AG09309 (cell line): Measurements from ENCODE around the gene RNF4.

Experiments
- DNase-seq: peaks from one replicate; pipeline ENCODE4 v3.0.0-alpha.2; 2010; ENCODE audit warnings: low read depth
- H3K4me3 ChIP-seq: 2 replicates; pipeline ENCODE4 v1.5.1; 2011; ENCODE audit warnings: mild to moderate bottlenecking, low read depth, low read length, moderate library complexity; ENCODE audit not compliant: control insufficient read depth
- CTCF ChIP-seq: IDR thresholded peaks from 2 replicates; pipeline ENCODE4 v1.5.1; 2011; ENCODE audit warnings: mild to moderate bottlenecking, low read depth, low read length, inconsistent platforms; ENCODE audit not compliant: insufficient read depth, control insufficient read depth; ENCODE audit errors: missing control alignments

Gene RNF4

GRCh38 chr4:2482192-2482591 lies 13.3 kb downstream of the RNF4 start:
- H3K4me3 ChIP-seq, result no peak overlapping the region
- TF ChIP-seq CTCF, result no peak
- no peak for DNase-seq

- no peak for TF ChIP-seq CTCF
- DNase-seq, result no peak
- no peak overlapping the region for H3K4me3 ChIP-seq
Observed at GRCh38 chr4:2482693-2483092, 13.8 kb downstream of the RNF4 start.

- no peak for TF ChIP-seq CTCF
- no peak for DNase-seq
- no peak overlapping the region for H3K4me3 ChIP-seq
Observed at GRCh38 chr4:2483237-2483636, 14.3 kb downstream of the RNF4 start.

GRCh38 chr4:2484185-2484584 lies 15.3 kb downstream of the RNF4 start:
- TF ChIP-seq CTCF, result no peak
- DNase-seq, result no peak
- no peak overlapping the region for H3K4me3 ChIP-seq

GRCh38 chr4:2484993-2485392 lies 16.1 kb downstream of the RNF4 start:
- DNase-seq, result no peak
- TF ChIP-seq CTCF, result no peak
- H3K4me3 ChIP-seq, result no peak overlapping the region

- no peak for DNase-seq
- no peak for TF ChIP-seq CTCF
- H3K4me3 ChIP-seq, result no peak overlapping the region
Observed at GRCh38 chr4:2485956-2486355, 17.1 kb downstream of the RNF4 start.

- no peak overlapping the region for H3K4me3 ChIP-seq
- DNase-seq, result no peak
- no peak for TF ChIP-seq CTCF
Observed at GRCh38 chr4:2486981-2487380, 18.1 kb downstream of the RNF4 start.
